Kidney (tissue), 14 donors: Measurements from ENCODE around the gene NEK4. TPM values are rescaled to one million over a fixed set of nuclear protein-coding genes. Genes with fewer than 3 reads are reported as not detected.

Source experiments
- DNase-seq, 5 donors: peaks; one replicate each; pipeline ENCODE4 v3.0.0-alpha.2; 2013 to 2020
- FAIRE-seq: peaks from 2 replicates; lab custom pipeline; 2012; peaks lifted over from hg19 to GRCh38; lab: Jason Lieb, UNC
- H3K27ac ChIP-seq, 2 donors: one replicate each; pipeline ENCODE4 v1.7.0; 2013; ENCODE audit warnings: low read depth in 2 of 2, low read length in 2 of 2, inconsistent platforms in 1 of 2
- H3K27me3 ChIP-seq: one replicate; pipeline ENCODE4 v1.7.1; 2013; ENCODE audit warnings: low read length, inconsistent platforms; ENCODE audit not compliant: control insufficient read depth, insufficient read depth
- H3K36me3 ChIP-seq, 3 donors: one replicate each; pipeline versions ENCODE4 v1.7.0 to v1.7.1; 2013; ENCODE audit warnings: low read length in 3 of 3, control low read depth in 1 of 3, inconsistent platforms in 1 of 3; ENCODE audit not compliant: insufficient read depth in 3 of 3, control insufficient read depth in 2 of 3
- H3K4me1 ChIP-seq, 3 donors: one replicate each; pipeline versions ENCODE4 v1.7.0 to v1.7.1; 2013; ENCODE audit warnings: low read length in 3 of 3, inconsistent platforms in 1 of 3, low read depth in 1 of 3; ENCODE audit not compliant: control insufficient read depth in 2 of 3, insufficient read depth in 2 of 3
- H3K4me3 ChIP-seq, 3 donors: one replicate each; pipeline versions ENCODE4 v1.7.0 to v1.8.1; 2013; ENCODE audit warnings: low read length in 3 of 3, control low read depth in 1 of 3, inconsistent platforms in 1 of 3
- H3K9ac ChIP-seq, 3 donors: one replicate each; pipeline versions ENCODE4 v1.7.0 to v1.7.1; 2013; ENCODE audit warnings: low read length in 3 of 3, control low read depth in 1 of 3, inconsistent platforms in 1 of 3
- H3K9me3 ChIP-seq, 3 donors: one replicate each; pipeline versions ENCODE4 v1.7.0 to v1.7.1; 2013; ENCODE audit warnings: low read length in 3 of 3, control low read depth in 1 of 3, inconsistent platforms in 1 of 3; ENCODE audit not compliant: control insufficient read depth in 2 of 3, insufficient read depth in 1 of 3
- intact Hi-C: fragments of 100-400 bp; cut with DNase I; formaldehyde crosslinking; loops from one replicate; pipeline ENCODE4 v1.11.1; 2022
- polyA plus RNA-seq: library from polyadenylated mRNA; stranded (reverse); fragments of 350-450 nt; fragmentation: Illumina TruSeq; extraction: RNeasy Lipid Tissue Mini Kit (QIAGEN cat#74804); gene quantifications from one replicate; pipeline ENCODE4 v1.2.3, GENCODE V29; 2014; ENCODE audit warnings: low read depth, low replicate concordance; ENCODE audit not compliant: insufficient read depth
- total RNA-seq: library from RNA; stranded (reverse); fragmentation: NEBNext Ultra II Directional; extraction: Animal tissue kit (Norgen Biotek cat#: 25700); gene quantifications from one replicate; pipeline ENCODE4 v1.2.1, GENCODE V29; 2021
- TF ChIP-seq, protein P1 (sequence below): IDR thresholded peaks from 3 replicates; pipeline ENCODE4 v1.5.1; 2012; ENCODE audit warnings: mild to moderate bottlenecking, moderate library complexity, borderline replicate concordance; ENCODE audit not compliant: insufficient read depth; ENCODE audit errors: extremely low read depth
- donor health status: control.
- donor health status: control.
- donor health status: control.
- donor health status: control.
- donor health status: control.
- donor health status: DM: yes; HTN: yes; CAD: no.
- donor health status: Normal renal cell carcinoma (clear cell type).

The NEK4 gene
- total and polyA plus RNA-seq, 2 donors from 2014 or later: 5.5 to 27.9 TPM

DNA sequence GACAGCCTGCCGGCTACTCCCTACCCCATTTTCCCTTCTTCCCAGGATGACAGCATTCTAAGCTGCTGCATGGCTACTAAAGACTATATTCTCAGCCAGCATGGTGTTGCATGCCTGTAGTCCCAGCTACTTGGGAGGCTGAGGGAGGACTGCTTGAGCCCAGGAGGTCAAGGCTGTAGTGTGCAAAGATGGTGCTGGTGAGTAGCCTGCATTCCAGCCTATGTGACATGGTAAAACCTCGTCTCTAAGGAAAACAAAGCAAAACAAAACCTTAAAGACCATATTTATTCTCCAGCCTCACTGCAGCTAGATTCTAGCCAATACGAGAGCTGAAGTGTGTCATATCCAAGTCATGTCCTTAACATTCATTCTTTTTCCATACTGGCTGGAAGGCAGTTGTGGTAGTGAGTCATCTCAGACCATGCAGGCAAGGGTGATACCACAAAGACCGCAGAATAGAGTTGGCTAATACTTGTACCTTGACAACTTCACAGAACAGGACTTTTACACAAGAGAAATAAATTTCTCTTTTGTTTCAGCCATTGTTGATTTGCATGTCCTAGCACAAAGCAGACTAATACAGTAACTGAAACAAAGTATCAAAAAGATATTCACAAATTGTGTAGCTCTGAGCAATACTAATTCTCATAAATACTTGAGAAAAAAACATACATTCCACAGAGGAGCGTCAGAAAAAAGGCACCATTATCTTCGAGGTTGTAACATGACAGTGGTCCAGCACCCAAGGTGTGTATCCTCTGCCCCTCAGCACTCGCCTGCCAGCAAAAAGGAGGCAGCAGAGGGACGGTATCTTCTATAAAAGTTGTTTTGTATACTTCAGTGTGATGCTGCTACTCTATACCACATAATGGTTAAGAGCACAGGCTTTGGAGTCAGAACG lies 99.9 kb downstream of the NEK4 start:
- peaks cover 0 to 15% (median 11%) of the 10 kb centered on the region in 3 donors for H3K36me3 ChIP-seq
- no peak overlapping the region for H3K27ac ChIP-seq
- H3K4me1 ChIP-seq: no peaks in the 10 kb centered on the region
- H3K27me3 ChIP-seq: no peaks in the 10 kb centered on the region
- H3K4me3 ChIP-seq: no peak overlapping the region
- no peak overlapping the region for H3K9ac ChIP-seq
- intact Hi-C loops: no loop called here
- FAIRE-seq: no peak
- TF ChIP-seq, protein P1, sequence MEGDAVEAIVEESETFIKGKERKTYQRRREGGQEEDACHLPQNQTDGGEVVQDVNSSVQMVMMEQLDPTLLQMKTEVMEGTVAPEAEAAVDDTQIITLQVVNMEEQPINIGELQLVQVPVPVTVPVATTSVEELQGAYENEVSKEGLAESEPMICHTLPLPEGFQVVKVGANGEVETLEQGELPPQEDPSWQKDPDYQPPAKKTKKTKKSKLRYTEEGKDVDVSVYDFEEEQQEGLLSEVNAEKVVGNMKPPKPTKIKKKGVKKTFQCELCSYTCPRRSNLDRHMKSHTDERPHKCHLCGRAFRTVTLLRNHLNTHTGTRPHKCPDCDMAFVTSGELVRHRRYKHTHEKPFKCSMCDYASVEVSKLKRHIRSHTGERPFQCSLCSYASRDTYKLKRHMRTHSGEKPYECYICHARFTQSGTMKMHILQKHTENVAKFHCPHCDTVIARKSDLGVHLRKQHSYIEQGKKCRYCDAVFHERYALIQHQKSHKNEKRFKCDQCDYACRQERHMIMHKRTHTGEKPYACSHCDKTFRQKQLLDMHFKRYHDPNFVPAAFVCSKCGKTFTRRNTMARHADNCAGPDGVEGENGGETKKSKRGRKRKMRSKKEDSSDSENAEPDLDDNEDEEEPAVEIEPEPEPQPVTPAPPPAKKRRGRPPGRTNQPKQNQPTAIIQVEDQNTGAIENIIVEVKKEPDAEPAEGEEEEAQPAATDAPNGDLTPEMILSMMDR: no peak
- no peaks in the 10 kb centered on the region for H3K9me3 ChIP-seq
- no peak for DNase-seq

DNA sequence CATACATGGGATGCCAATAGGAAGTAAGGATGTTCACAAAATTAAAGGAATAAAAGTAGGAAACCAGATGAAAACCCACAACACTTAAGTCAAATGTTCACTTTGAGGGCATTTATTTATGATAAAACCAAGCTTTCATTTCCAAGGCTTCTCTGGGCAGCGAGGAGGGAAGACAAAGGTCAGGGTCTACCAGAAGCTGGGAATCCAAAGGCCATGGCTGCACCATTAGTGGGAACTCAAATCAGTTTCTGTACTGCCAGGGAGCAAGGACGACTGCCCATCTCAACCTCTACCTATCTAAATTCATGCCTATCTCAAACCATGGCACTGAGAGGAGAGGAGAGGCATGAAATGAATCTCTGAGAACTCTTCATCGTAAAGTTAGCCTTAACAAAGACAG lies 107.6 kb downstream of the NEK4 start:
- Histone ChIP-seq H3K36me3 (peaks cover 9 to 35% (median 14%) of the 10 kb centered on the region in 3 donors), H3K4me1 (peaks cover 0 to 2% (median 0%) of the 10 kb centered on the region in 3 donors), H3K9me3 (no peaks in the 10 kb centered on the region), H3K9ac (no peak overlapping the region), H3K4me3 (no peak overlapping the region), H3K27me3 (no peaks in the 10 kb centered on the region), H3K27ac (no peak overlapping the region)
- TF ChIP-seq, protein P1: no peak
- DNase-seq (no peak), FAIRE-seq (no peak)
- intact Hi-C loops: no loop called here

DNA sequence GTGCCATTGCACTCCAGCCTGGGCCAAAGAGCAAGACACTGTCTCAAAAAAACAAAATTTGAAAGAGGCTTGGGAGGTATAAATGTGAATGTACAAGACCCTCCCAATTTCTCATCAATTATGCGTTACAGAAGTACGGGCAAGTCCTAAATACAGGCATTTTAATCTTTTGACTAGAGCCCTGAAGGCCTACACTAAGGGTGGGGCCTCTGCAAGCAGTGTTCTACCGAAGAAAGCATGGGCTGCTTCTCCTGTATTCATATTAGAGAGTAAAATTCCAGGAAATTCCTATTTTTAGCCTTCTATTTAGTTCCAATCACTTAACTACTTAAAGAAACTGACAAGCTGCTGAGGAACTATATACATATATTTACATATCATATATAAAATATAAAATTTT lies 110.7 kb downstream of the NEK4 start:
- peaks cover 0 to 2% (median 0%) of the 10 kb centered on the region in 3 donors for H3K4me1 ChIP-seq
- DNase-seq (no peak), FAIRE-seq (no peak)

More for the DNA sequence above, 110.7 kb downstream of the NEK4 start:
- H3K9ac ChIP-seq: no peak overlapping the region
- no peak overlapping the region for H3K27ac ChIP-seq
- intact Hi-C loops: no loop called here
- H3K9me3 ChIP-seq: no peaks in the 10 kb centered on the region
- H3K27me3 ChIP-seq: no peaks in the 10 kb centered on the region
- H3K4me3 ChIP-seq: no peak overlapping the region
- TF ChIP-seq, protein P1: no peak
- peaks cover 14 to 42% (median 23%) of the 10 kb centered on the region in 3 donors for H3K36me3 ChIP-seq

Other genes starting within 250 kb of the NEK4 start
- 47.3 TPM for gene NT5DC2, start 237.1 kb downstream of the NEK4 start, total RNA-seq
- gene NT5DC2, start 237.1 kb downstream of the NEK4 start, polyA plus RNA-seq: 75.7 TPM
- gene UQCC5, start 234.3 kb downstream of the NEK4 start, total RNA-seq: 26.8 TPM
- 135 TPM for gene UQCC5, start 234.3 kb downstream of the NEK4 start, polyA plus RNA-seq
- 56.2 TPM for gene PBRM1, start 85.0 kb downstream of the NEK4 start, total RNA-seq
- gene PBRM1, start 85.0 kb downstream of the NEK4 start, polyA plus RNA-seq: 4.1 TPM
- 47.8 TPM for gene GNL3, start 84.9 kb downstream of the NEK4 start, total RNA-seq
- 27.9 TPM for gene GNL3, start 84.9 kb downstream of the NEK4 start, polyA plus RNA-seq
- 60.4 TPM for gene GLT8D1, start 65.1 kb downstream of the NEK4 start, total RNA-seq
- gene GLT8D1, start 65.1 kb downstream of the NEK4 start, polyA plus RNA-seq: 62.1 TPM
- 124 TPM for gene SPCS1, start 64.8 kb downstream of the NEK4 start, total RNA-seq
- 265 TPM for gene SPCS1, start 64.8 kb downstream of the NEK4 start, polyA plus RNA-seq
- 0.22 TPM for gene ITIH1, start 6.7 kb upstream of the NEK4 start, total RNA-seq
- gene ITIH1, start 6.7 kb upstream of the NEK4 start, polyA plus RNA-seq: not detected
- gene ITIH3, start 23.9 kb upstream of the NEK4 start, total RNA-seq: 2.3 TPM
- gene ITIH3, start 23.9 kb upstream of the NEK4 start, polyA plus RNA-seq: 2.1 TPM
- 15.4 TPM for gene ITIH4, start 59.7 kb upstream of the NEK4 start, total RNA-seq
- gene ITIH4, start 59.7 kb upstream of the NEK4 start, polyA plus RNA-seq: 12.9 TPM
- 18.6 TPM for gene MUSTN1, start 64.1 kb upstream of the NEK4 start, total RNA-seq
- gene MUSTN1, start 64.1 kb upstream of the NEK4 start, polyA plus RNA-seq: 47.8 TPM
- gene STIMATE, start 126.6 kb upstream of the NEK4 start, total RNA-seq: 21.4 TPM
- 23.3 TPM for gene STIMATE, start 126.6 kb upstream of the NEK4 start, polyA plus RNA-seq